ENCODE measurements around the gene TOX4.
A peak's percentile ranks its signal among the peaks of the same experiment; 100 is the strongest.

Gene TOX4

DNA sequence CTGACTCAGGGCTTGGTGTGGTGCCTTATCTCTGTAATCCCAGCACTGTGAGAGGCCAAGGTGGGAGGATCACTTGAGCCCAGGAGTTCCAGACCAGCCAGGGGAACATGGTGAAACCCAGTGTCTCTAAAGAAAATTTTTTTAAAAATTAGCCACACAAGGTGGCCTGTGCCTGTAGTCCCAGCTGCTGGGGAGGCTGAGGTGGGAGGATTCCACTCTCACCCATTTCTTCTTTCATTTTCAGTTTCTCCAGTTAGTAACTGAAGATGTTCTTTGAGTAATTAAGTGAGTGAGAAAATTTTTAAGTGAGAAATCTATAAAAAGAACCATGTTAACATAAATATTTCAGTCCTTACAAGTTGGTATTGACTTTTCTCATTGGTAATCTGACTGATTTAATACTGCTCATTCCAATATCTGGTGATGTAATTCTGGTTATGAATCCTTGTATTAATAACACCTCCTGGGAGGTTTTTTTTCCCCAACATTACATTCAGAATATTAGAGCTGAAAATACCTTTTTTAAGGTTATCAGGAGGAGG, 28.1 kb downstream of the TOX4 start:
- no peak for DNase-seq

DNA sequence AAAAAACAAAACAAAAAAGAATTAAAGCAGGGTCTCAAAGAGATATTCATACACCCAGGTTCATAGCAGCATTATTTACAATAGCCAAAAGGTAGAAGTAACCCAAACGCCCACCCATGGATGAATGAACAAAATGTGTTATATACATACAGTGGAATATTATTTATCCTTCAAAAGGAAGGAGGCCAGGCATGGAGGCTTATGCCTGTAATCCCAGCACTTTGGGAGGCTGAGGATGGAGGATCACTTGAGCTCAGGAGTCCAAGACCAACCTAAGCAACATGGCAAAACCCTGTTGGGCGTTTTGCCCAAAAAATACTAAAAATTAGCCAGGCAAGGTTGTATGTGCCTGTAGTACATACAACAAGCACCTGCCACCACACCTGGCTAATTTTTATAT, 29.6 kb downstream of the TOX4 start:
- DNase-seq = no peak

DNA sequence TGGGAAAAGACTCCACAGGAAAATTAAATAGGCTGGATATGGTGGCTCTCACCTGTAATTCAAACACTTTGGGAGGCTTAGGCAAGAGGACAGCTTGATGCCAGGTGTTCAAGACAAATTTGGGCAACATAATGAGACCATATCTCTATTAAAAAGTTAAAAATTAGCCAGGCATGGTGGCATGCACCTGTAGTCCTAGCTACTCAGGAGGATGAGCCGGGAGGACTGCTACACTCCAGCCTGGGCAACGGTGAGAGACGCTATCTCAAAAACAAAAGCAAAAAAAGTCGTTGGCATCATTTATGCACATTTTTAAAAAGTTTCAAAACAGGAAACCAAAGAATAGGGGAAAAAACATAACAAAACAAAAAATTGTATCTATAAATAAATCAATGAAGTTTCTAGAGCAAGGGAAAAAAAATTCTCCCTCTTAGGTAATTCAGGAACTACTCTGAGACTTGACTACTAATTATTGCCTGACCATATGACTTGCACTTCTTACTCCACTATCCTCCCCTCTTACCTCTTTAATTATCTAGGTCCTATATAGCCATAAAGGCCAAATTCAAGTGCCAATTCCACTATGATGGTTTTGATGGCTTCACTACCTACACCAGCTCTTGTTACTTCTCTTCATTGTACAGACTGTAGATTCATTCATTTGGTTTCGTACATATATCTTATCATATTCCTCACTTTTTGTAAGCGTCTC, 32.6 kb downstream of the TOX4 start:
- DNase-seq = no peak

DNA sequence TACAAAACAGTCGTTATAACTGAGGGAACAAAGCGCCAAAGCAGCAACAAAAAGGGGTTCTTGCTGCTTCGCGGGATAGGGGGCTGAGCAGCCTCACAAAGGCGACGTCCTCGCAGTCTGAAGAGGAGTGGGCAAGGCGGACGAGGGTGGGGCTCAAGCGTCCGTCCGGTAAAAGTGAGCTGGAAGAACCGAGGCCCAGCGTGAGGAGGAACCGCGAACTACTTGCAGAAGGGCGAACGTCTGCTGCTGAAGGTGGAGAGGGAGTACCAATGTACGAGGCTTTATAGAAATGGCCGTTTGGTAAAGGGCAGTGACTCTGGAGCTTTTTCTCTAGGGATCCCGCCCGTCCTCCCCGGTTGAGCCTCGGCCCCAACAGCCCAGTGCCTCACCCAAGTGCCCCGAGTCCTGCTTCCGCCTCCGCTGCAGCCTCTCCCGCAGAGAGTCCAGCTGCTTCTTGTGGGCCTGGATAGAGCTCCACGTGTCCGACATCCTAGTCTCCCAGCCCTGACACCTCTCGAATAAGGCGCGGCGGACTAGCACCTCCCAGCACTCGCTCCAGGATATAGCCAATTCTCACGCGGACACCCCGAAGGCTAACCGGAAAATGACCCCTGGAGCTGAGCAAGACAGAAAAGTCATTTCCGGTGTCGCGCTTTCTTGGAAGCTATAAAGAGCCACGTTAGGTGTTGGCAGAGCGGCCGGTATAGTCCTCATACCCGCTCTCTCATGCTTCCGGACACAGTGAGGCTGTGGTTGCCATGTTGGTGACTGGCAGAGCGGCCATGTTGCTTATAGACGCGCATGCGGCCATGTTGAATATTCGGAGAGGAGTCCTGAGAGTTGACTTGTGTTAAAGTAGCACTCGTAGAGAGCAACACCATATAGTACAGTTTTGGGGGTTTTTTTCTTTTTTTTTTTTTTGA, 34.0 kb downstream of the TOX4 start, which contains the start of gene METTL3:
METTL3 (minus strand) TSS at position 606 of the 923 bp plus-strand sequence; CDS start at position 489, 117 bp downstream.
- peak; percentile 96 for DNase-seq

DNA sequence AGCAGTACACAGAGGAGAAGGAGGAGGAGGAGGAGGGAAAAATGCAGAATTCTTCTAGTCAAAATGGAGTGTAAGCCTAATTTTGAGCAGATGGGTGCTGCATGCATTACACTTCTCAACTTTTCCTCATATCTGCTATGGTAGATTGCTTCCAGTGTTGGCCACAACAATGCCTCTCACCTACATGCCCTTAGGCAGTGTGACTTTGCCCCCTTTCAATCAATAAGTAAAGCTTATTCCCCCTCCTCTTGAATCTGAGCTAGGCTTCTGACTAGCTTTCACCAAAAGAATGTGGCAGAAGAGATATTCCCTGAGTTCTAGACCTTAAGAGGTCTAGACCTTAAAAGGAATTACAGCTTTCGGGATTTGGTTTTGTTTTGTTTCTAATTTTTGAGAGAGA, 37.3 kb downstream of the TOX4 start:
- DNase-seq = no peak

DNA sequence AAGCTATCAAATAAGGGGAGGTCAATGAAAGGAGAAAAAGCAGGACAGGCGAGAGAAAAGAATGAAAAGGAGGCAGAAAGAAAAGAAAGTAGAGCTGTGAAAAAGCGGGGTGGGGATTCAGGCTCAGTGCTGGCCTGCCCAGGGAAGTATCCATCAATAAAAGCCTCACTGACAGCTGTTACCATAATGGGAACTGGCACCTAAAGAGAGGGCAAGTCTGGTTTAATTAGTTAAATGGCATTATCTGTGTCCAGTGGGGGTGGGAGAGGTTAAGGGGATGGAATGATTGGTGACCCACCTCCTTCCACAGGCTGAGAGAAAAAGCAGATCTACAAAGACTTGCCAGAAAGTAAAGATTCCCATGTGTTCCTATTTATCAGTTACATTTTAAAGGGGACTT, 41.7 kb downstream of the TOX4 start:
- DNase-seq = no peak

DNA sequence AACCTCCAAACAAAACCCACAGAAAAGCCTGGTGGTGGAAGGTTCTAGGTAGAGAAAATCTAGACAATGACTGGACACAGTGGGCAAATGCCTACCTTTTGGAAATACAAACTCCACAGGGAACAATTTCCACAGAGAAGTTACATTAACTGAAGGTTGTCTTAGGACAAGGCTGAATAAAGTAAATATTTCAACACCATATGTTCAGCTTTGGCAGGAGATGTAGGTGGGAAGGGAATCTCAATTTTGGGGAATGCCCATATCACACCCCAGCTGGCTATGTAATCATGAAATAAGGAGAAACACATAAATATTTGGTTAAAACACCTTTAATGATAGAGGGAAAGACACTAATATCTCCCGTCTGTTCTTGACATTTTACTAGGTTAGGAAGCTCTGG, 43.8 kb downstream of the TOX4 start:
- DNase-seq = no peak

DNA sequence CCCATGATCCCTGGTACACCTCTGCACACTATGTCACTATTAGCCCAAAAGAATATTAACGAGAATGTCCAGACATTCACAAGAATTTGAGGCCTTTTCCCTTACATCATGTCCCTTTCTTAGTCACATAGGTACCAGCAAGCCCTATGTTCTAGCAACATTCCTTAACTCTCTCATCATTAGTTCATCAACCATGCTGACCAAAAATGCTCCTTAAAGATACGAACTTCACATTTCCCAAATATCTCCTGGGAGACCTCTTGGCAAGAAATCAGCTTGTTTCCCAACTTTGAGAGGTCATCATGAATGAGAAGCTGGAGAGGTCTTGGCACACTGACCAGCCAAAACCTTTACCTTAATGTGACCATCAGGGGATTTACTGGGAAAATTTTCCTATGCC, 44.5 kb downstream of the TOX4 start:
- no peak for DNase-seq

DNA sequence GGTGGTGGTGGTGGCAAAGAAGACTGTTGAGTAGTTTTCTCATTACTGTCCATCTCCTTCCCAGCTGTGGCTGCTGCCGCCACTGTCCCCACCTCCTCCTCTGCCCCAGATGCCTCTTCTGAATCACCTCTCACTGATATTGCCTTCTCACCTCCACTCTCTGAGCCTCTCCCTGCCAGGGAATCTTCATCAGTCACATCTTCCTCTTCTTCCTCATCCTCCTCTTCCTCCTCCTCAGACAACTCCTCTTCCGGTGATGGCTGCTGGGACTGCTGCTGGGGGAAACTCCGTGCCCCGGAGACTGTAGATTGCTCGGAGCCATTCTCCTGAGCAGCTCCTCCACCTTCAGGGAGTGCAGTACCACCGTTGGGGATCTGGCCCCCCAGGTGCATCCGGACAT, 46.2 kb downstream of the TOX4 start:
- DNase-seq = no peak

DNA sequence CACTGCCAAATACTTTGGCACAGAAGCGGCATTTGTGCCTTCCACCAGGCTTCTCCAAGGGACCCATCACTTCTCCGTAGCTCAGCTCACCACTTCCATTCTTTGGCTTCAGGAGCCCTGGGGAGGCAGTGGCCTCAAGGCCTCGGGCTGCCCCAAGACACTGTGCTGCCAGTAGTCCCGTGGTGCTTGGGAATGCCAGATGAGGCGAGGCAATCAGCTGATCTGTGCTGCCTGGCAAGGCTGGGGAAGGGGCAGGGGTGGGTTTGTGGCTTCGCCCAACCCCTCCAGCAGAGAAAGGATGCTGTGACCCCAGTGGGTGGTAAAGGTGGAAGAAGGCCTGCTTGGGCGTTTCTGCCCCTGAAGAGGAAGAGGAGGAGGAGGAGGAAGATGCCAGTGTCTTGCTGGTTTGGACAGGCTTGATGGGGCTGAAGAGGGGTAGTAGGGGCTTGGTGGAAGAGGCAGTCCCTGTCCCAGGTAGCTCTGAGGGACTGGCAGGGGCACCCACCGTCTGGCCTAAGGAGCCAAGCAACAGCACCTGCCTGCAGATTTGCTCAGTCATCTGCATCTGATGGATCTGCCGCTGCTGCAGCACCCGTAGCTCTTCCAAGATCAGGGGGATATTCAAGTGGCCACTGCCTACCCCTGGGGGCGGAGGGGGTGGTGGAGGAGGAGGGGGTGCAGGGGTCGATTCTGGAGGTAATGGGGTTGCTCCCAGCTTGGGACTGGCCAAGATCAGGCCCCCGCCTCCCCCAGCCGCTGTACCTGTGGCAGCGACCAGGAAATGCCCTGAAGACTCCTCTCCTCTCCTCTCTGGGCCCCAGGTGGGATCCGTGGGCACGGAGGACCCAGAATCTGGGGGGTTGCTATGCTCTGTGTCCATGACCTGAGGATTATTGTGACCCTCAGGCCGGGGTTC, 47.8 kb downstream of the TOX4 start:
- no peak for DNase-seq

DNA sequence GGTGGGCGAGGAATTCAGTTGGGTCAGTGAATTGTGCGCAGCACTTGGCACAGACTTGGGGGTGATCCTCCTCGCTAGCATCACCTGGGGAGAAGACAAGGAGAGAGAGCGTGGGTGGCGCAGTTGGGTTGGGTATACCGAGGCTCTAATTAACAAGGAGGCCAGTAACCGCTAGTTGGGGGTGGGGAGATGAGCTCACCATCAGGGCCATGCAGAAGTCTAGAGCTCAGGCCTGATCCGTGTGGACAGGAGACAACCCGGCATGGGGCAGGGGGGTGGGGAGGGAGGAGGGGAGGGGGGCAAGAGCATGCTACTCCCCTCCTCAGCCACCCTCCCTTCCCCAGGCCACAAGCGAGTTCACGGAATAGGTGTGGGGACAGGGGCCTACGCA, 48.6 kb downstream of the TOX4 start:
- no peak for DNase-seq

DNA sequence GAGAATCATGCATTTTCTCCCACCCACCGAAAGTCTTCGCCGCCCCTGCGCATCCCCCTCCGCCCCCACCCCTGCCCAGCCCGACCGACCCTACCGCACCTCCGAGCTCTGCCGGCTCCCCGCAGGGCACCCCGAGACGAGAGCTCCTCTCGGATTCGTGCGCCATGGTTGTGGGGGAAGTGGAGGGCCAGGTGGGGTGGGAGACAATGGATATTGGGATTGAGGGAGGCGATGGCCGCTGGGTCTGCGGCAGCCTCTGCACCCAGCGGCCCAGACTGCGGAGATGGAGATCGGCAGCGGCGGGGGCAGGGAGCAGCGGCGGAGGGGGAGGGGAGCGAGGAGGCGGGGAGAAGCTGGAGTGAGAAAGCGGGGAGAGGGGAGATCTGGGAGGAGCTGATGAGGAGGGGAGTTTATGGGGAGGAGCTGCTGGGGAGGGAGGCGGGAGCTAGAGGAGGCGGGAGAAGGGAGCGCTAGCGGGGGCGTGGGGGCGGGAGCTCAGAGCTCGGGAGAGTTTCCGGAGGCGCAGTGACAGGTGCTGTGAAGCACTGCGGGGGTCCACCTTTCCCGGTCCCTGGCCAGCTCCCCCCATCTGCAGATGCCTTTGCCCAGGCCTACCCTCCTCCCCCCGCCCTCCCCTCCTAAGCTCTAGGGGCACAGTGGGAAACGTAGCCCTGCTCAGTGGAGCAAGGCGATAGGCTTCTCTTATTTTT, 49.1 kb downstream of the TOX4 start, which contains the start of gene SALL2:
SALL2 (minus strand) TSS at position 385 of the 710 bp plus-strand sequence; CDS start at position 166, 219 bp downstream.
- DNase-seq = peak; percentile 50

DNA sequence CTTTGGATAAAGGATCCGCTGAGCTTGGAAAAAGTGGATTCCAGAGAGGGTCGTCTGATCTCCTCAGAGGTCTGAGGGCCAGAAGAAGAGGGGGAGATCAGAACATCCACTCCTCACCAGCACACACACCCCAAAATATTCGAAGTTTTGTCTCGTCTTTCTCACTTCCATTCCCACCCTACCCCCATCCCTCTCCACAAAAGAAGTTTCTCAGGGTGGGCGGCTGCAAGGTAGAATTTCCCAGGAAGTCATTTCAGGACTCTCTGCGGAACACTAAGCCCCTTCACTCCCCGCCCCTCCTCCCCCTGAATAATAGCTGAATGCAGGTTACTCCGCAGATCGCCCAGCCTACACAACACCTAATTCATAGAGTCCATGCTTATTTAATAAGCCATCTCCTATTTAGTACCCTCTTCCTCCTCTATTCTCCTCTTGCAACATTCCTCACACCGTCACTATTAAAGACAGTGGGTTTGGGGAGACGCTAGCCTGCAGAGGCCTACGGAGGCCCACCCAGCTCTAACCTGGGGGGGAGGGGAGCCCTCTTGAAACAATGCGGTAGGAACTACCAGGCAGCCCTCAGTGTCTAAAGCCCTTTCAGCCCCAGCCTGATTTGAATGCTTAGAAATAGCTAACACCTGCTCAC, 49.8 kb downstream of the TOX4 start:
- DNase-seq = no peak

DNA sequence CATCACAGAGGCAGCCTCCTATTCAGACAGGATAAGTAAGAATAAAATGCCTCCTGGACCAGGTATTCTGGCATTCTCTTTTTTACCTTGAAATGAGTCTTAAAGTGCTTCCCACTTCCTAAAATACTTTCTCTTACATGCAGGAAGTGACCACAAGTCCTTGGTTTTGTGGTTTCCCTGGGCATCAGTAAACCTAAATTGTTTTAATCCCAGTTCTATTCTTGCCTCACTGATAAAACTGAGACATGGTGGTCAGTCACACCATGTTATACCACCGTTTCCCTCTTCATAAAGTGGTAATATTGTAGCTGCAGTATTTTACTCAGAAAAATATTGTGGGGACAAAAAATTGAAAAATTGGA, 50.3 kb downstream of the TOX4 start:
- no peak for DNase-seq

DNA sequence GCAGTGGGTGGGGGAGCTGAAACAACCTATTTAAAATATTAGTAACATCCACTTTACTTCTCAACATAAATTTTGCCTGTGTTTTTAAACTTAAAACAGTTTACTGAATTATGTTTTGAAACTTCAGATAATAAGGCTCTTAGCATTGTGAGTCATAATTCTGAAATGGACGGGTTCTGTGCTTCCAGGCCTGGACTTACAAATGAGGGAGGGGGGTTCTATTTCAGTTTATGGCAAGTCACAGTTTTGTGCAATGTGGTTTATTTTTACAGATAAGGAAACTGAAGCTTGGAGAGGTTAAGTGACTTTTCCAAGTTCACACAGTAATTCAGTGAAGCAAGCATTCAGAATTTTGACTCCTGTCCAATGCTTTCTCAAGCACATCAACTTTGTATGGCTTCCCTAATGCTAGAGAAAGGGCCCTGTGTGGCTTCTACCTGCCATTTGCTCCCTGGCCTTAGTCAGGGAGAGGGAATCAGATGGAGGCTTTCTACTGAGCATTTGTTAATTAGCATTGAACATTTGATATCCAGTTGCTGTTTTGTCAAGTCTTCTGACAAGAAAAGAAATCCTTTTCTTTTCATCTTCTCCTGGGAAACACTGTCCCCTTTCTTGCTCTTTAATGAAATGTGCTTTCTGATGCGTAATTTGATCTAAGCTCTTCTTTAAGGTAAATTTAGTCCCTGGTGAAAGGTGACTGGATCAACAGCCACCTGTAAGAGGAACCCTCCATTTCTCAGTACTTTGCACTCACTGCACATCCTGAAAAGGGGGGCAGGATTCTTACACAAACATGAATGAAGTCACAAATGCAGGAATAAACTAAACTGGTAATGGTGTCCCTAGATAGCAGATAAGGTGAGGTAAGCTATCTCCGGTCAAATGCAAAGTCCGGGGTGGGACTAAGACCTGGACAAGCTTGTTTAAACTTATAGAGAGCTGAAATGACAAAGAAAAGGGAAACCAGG, 51.7 kb downstream of the TOX4 start:
- DNase-seq = no peak

DNA sequence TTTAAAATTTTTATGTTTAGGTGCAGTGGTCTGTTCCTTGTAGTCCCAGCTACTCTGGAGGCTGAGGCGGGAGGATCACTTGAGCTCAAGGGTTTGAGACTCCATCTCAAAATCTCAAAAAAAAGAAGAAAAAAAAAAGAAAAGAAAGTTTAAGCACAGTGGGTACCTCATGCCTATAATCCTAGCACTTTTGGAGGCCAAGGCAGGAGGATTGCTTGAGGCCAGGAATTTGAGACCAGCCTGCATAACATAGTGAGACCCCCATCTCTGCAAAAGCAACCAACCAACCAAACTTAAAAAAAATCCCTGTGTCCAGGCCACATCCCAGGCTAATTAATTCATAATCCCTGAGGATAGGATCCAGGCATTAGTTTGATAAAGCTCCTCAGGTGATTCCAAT, 52.5 kb downstream of the TOX4 start:
- DNase-seq = no peak

DNA sequence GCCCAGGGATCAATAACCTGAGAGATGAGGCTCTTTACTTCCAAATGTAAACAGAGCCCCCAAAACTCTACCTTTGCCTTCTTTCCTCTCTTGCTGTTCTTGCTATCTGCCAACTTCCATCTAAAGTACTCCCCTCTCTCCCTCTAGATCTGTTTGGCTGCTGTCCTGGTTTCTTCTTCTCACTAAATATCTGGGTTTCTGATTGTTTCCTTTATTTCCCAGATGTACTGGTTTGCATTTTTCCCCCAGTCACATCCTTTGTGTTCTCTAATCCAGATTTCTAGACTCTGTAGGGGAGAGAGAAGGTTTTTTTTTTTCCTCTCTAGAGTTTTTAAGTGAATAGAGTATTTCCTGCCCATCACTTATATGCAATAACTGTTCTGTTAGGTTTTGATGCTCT, 56.3 kb downstream of the TOX4 start:
- no peak for DNase-seq

DNA sequence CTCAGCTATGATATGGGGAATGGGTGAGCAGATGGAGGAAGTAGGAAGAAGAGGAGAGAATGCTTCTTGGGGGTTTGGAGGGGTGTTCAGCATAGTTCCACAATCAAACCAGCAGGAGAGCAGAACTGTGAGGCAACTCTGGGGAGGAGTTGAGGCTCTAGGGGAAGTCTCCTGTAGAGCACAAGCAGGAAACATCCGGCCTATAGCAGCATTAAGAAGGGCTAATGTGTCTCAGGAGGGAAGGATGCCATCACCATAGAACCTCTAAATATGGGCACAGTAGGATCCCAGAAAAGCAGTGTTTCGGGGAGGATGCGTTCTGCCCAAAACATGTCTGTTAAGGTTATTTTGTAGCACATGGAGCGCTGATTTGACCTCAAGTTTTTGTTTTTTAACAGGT, 57.6 kb downstream of the TOX4 start:
- DNase-seq = no peak

DNA sequence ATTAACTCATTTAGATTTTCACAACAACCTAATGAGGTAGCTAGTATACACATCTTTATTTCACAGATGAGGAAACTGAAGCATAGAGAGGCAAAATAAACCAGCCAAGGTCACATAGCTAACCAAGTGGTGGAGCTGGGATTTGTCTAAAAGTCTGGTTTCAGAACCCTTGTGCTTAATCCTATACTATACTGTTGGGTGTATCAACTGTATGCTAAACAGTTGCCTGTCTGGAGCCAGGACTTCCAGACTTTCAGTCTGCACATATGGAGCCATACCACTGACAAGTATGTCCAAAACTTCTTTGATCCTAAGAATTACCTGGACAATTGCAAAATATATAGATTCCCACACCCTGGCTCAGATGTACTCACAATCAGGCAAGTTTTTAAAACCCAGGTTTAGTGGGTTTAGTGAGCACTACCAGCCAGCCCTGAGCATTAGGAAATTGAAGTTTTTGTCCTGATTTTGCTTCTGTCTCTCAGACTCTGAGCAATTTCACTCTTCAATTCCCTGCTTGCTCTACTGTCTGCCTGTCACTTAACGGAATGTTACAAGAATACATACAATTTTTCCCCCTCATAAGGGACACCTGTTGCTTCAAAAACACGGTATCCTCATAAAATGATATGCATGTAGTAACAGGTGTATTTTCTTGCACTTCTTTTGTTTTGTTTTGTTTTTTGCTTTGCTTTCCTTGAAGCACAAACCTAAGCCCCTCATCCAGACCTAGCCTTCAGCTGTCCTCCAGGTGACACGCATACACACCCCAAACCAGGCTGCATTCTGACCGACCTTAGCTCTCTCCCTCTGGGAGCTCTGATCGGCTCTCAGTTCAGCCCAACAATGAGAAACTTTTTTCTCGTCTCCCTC, 58.8 kb downstream of the TOX4 start:
- DNase-seq = no peak

Measured in CD4-positive, alpha-beta T cell treated with Interferon gamma for 1 hour (primary cell).